Right forelimb (tissue), 1 donor: ENCODE data around the gene MROH2A.
A peak's percentile ranks its signal among the peaks of the same experiment; 100 is the strongest.
"Not testable (repeated sequence)": the region's sequence is repeated elsewhere in the genome, so short reads cannot be mapped to it uniquely, and the experiment has no call there.

Source experiments
- DNase-seq: peaks from one replicate; pipeline ENCODE4 v3.0.0-alpha.2; 2018

MROH2A gene

GRCh38 chr2:233858331-233858730, 80.2 kb downstream of the MROH2A start:
- no peak for DNase-seq

- no peak for DNase-seq
Observed at GRCh38 chr2:233862261-233862768, 84.2 kb downstream of the MROH2A start.

- no peak for DNase-seq
Observed at GRCh38 chr2:233865838-233866237, 87.7 kb downstream of the MROH2A start.

- DNase-seq: no peak
Observed at GRCh38 chr2:233866479-233866878, 88.3 kb downstream of the MROH2A start.

GRCh38 chr2:233867993-233868532, 89.9 kb downstream of the MROH2A start, which contains the start of gene MSL3B:
Gene MSL3B, minus strand, starts transcription at chr2:233868386.
- DNase-seq: peak; percentile 55

GRCh38 chr2:233871432-233871831, 93.3 kb downstream of the MROH2A start:
- no peak for DNase-seq

GRCh38 chr2:233872125-233872524, 94.0 kb downstream of the MROH2A start:
- not testable (repeated sequence) for DNase-seq

GRCh38 chr2:233882353-233882752, 104.2 kb downstream of the MROH2A start:
- no peak for DNase-seq
